Measurements from ENCODE around the gene PCSK2. TPM values are rescaled to one million over a fixed set of nuclear protein-coding genes. Genes with fewer than 3 reads are reported as not detected.

PCSK2 gene
- total RNA-seq, 1 donor from 2014 or later: 1.0 TPM

DNA sequence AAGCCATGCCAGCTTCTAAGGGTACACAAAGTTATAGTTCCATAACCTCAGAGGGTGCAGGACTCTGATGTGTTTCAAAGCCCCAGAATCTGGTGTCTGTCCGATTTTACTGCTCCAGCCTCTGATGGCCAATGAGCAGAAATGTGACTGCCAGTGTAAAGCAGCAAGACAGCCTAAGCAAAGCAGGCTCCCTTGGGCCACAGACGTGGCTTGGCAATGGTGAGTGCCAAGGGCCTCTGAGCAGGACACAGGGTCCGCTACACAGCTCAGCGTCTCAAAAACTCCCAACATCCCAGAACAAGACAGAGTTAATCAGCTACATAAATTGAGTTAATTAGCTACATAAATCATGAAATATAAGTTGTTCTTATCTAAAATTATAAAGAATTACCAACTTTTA lies 69.2 kb downstream of the PCSK2 start:
- Mint-ChIP-seq H3K27me3 (ENCODE audit: unreplicated experiment) (no peaks in the 10 kb centered on the region), H3K4me1 (ENCODE audit: unreplicated experiment) (no peaks in the 10 kb centered on the region), H3K27ac (ENCODE audit: unreplicated experiment) (no peak overlapping the region), H3K4me3 (ENCODE audit: unreplicated experiment) (no peak overlapping the region), H3K36me3 (ENCODE audit: low read depth, unreplicated experiment) (no peaks in the 10 kb centered on the region), H3K9me3 (ENCODE audit: unreplicated experiment) (no peaks in the 10 kb centered on the region)
- no peak for TF ChIP-seq CTCF (IDR thresholded peaks at IDR 0.05; ENCODE audit: unreplicated experiment)
- no peak for DNase-seq (ENCODE audit: low spot score)

- Mint-ChIP-seq H3K4me3 (ENCODE audit: unreplicated experiment) (no peak overlapping the region), H3K27ac (ENCODE audit: unreplicated experiment) (no peak overlapping the region), H3K4me1 (ENCODE audit: unreplicated experiment) (no peaks in the 10 kb centered on the region), H3K9me3 (ENCODE audit: unreplicated experiment) (no peaks in the 10 kb centered on the region), H3K27me3 (ENCODE audit: unreplicated experiment) (no peaks in the 10 kb centered on the region), H3K36me3 (ENCODE audit: low read depth, unreplicated experiment) (no peaks in the 10 kb centered on the region)
- TF ChIP-seq CTCF (IDR thresholded peaks at IDR 0.05; ENCODE audit: unreplicated experiment): no peak
- no peak for DNase-seq (ENCODE audit: low spot score)
Measured at GRCh38 chr20:17298171-17298570, 71.3 kb downstream of the PCSK2 start.

GRCh38 chr20:17298751-17299150 lies 71.9 kb downstream of the PCSK2 start:
- no peaks in the 10 kb centered on the region for H3K4me1 Mint-ChIP-seq (ENCODE audit: unreplicated experiment)
- no peaks in the 10 kb centered on the region for H3K27me3 Mint-ChIP-seq (ENCODE audit: unreplicated experiment)
- no peak for TF ChIP-seq CTCF (IDR thresholded peaks at IDR 0.05; ENCODE audit: unreplicated experiment)
- no peak for DNase-seq (ENCODE audit: low spot score)
- no peaks in the 10 kb centered on the region for H3K9me3 Mint-ChIP-seq (ENCODE audit: unreplicated experiment)
- H3K27ac Mint-ChIP-seq (ENCODE audit: unreplicated experiment): no peak overlapping the region
- no peaks in the 10 kb centered on the region for H3K36me3 Mint-ChIP-seq (ENCODE audit: low read depth, unreplicated experiment)
- no peak overlapping the region for H3K4me3 Mint-ChIP-seq (ENCODE audit: unreplicated experiment)

DNA sequence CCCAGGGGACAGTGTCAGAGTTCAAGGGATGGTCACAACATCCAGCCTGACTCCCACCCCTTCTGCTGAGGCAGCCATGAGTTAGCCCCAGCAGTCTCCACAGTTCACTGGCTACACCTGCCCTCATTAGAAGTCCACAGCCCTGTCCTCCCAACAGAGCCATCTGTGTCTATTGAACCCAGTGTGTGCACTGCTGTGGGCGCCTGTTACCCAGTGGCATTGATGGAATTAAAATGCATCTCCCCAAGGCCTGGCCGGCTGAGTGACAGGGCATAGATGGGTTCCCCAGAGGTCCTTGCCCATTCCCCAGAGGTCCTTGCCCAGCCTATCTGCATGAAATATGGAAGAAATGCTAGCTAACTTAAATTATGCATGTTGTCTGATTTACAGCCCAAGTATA lies 73.3 kb downstream of the PCSK2 start:
- TF ChIP-seq CTCF (IDR thresholded peaks at IDR 0.05; ENCODE audit: unreplicated experiment): no peak
- Mint-ChIP-seq H3K4me3 (ENCODE audit: unreplicated experiment) (no peak overlapping the region), H3K27me3 (ENCODE audit: unreplicated experiment) (no peaks in the 10 kb centered on the region), H3K4me1 (ENCODE audit: unreplicated experiment) (no peaks in the 10 kb centered on the region), H3K36me3 (ENCODE audit: low read depth, unreplicated experiment) (no peaks in the 10 kb centered on the region), H3K9me3 (ENCODE audit: unreplicated experiment) (no peaks in the 10 kb centered on the region), H3K27ac (ENCODE audit: unreplicated experiment) (no peak overlapping the region)
- no peak for DNase-seq (ENCODE audit: low spot score)

DNA sequence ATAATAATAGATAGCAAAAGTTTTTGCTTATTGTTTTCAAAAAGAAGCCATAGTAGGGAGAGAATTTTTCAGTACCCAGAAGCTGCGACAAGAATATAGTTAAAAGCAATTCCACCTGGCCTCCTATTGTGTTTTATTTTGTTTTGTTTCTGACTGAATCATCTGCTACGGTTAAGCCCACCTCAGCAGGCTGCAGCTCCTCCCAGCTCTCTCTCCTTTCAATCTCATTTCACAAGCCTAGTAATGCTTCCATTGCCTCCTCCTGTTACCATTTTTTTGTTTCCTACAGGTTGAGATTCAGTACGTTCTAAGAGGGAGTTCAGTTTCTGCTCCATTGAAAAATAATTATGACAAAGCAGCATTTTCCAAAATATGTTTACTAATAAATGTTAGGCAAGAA lies 77.9 kb downstream of the PCSK2 start:
- Mint-ChIP-seq H3K4me3 (ENCODE audit: unreplicated experiment) (no peak overlapping the region), H3K27me3 (ENCODE audit: unreplicated experiment) (no peaks in the 10 kb centered on the region), H3K36me3 (ENCODE audit: low read depth, unreplicated experiment) (no peaks in the 10 kb centered on the region), H3K27ac (ENCODE audit: unreplicated experiment) (no peak overlapping the region), H3K4me1 (ENCODE audit: unreplicated experiment) (no peaks in the 10 kb centered on the region), H3K9me3 (ENCODE audit: unreplicated experiment) (no peaks in the 10 kb centered on the region)
- no peak for DNase-seq (ENCODE audit: low spot score)
- TF ChIP-seq CTCF (IDR thresholded peaks at IDR 0.05; ENCODE audit: unreplicated experiment): no peak
